Left ventricle myocardium superior (tissue), 1 donor: ENCODE measurements around the gene CHD1L. TPM values are rescaled to one million over a fixed set of nuclear protein-coding genes. Genes with fewer than 3 reads are reported as not detected.
"Not testable (repeated sequence)": the region's sequence is repeated elsewhere in the genome, so short reads cannot be mapped to it uniquely, and the experiment has no call there.

ENCODE experiments used
- ATAC-seq: fragments of 200-7000 bp; cut with Tn5 transposase; one replicate; pipeline ENCODE4 v1.9.1; 2020; ENCODE audit warnings: mild to moderate bottlenecking, moderate library complexity
- DNase-seq: peaks from one replicate; pipeline ENCODE4 v3.0.0-alpha.2; 2020
- intact Hi-C: fragments of 100-400 bp; cut with micrococcal nuclease; formaldehyde crosslinking; loops from one replicate; pipeline ENCODE4 v1.11.0; 2022
- long read RNA-seq: library from polyadenylated mRNA; unstranded; transcript quantifications from one replicate; pipeline ENCODE4 v2.0.0, GENCODE V29; 2021
- total RNA-seq: library from RNA; stranded (reverse); fragmentation: NEBNext Ultra II Directional; extraction: Animal tissue kit (Norgen Biotek cat#: 25700); gene quantifications from one replicate; pipeline ENCODE4 v1.2.1, GENCODE V29; 2021
- donor health status: DM: no; HTN: yes; CAD: no; lungs with severe emphysema.

Gene CHD1L
- total RNA-seq: 8.3 TPM
- long read RNA-seq, transcript CHD1L-202 (23 exons, 2,967 nt): major isoform, 20 of 28 reads
- long read RNA-seq, partial matches to known transcripts: 4 of 28 reads
- long read RNA-seq, other reads (novel, unspliced or antisense): 4 of 28 reads

DNA sequence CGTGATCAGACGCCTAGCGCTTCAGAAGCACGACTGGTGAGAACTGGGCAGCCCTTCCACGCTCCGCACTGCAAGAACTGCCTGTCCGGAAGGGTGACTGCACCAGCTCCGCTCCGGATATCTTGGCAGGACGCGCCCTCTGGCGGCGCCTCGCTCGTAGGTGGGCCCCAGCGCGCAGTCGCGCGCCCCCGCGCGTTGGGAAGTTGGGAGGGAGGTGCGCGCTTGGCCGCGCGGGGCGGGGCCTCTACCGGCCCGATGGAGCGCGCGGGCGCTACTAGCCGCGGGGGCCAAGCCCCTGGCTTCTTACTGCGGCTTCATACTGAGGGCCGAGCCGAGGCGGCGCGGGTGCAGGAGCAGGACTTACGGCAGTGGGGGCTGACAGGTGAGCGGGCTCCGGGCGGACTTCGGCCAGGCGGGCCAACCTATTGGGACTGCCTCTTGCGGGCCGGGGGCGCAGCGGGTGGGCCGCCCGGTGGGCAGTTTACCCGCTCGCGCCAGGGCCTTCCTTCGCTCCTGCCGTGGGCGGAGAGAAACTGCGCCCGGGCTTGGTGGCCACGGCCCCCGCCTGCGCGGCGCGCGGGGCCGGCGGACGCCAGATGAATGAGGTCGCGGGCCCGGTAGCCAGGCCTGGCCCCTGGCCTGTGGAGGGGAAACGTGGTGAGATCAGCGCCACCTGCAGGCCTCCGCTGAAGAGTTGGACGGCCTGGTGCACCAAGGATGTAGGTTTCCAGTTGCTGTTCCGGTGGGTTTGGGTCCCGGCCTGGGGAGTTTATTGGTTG lies at the start of gene CHD1L:
CHD1L (plus strand) TSS at position 236 of the 779 bp plus-strand sequence; CDS start at position 256, 20 bp downstream.
- DNase-seq (peak; percentile 99), ATAC-seq (peak; percentile 98)
- intact Hi-C loops: loop anchor here (2.0 kb wide), 1 partner anchor 70 kb away; the partner anchor contains the start of gene PRKAB2

DNA sequence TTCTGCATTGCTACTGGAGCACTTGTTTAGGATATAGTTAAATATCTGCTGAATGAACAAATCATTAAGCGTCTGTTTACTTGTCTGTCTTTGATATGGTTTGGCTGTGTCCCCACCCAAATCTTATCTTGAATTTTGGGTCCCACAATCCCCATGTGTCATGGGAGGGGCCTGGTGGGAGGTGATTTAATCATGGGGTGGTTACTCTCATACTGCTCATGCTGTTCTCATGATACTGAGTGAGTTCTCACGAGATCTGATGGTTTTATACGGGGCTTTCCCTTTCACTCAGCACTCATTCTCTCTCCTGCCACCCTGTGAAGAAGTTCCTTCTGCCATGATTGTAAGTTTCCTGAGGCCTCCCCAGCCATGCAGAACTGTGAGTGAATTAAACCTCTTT lies 45.2 kb upstream of the CHD1L start:
- intact Hi-C loops, ATAC-seq, DNase-seq: not testable (repeated sequence)

DNA sequence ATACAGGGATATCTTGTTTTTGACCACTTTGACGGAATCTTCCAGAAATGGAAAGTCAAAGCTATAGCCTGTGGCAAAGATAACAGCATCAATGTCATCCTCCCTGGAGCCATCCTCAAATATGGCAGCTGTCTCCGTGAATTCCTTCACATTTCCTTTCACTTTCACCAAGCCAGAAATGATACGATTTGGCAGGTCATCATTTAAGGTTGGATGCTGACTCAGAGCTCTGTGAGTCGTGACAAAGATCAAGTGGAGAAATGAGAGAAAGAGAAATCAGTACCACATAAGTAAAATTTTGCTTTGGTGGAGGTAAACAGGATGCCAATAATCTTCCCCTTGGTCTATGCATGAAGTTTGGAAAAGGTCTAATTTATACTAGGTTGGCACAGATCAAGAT lies 41.2 kb upstream of the CHD1L start:
- DNase-seq (no peak), ATAC-seq (no peak)
- intact Hi-C loops: no loop called here

DNA sequence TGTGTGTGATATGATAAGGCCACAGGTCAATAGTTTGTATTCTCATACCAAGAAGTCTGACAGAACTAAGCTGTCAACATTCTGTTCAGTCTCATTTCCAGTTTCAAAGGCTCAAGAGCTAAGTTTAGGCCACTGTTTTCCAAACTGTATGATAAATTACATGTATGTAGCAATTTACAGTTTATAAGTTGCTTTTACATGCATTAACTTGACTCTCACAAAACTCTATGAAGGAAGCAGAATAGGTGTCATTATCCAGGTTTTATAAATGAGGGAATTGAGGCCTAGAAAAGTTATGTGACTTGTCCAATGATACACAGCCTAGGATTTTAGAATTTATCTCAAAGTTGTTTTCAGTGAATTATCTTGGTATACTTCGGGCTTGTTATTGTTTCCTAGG lies 40.7 kb upstream of the CHD1L start:
- ATAC-seq: no peak
- DNase-seq: no peak
- intact Hi-C loops: no loop called here

DNA sequence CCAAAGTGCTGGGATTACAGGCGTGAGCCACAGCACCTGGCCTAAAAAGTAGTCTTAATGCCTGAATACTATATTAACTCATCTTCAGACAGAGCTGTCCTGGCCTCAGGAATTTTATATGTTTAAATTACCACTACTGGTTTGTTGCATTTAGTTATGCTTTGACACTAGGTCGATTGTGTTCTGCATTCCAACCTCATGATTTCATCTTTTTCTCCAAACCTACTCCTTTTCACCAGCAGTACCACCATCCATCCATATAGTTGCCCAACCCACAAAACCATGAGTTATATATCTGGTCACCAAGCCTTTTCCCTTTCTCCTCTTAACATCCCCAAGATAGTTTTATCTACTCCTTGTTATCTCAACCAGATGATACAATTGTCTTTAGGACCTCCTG lies 39.9 kb upstream of the CHD1L start:
- intact Hi-C loops: no loop called here
- DNase-seq (no peak), ATAC-seq (no peak)

DNA sequence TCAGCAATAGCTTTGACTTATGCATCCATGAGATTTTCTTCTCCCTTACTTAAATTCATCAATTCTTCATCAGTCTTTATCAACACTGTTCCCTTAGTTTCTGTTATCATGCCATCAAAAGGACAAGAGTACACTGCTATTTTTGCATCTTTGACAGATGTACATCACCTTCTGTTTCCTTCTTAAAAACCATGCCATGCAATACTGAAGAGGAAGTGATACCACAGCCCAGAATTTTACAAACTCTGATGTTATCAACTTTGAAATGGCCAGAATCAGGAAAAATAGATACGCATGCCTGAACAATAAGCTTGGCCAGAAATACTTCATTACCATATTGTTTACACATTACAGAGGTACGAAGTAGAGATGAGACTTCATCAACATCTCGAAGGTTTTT lies 38.4 kb upstream of the CHD1L start:
- no peak for DNase-seq
- intact Hi-C loops: no loop called here
- no peak for ATAC-seq

DNA sequence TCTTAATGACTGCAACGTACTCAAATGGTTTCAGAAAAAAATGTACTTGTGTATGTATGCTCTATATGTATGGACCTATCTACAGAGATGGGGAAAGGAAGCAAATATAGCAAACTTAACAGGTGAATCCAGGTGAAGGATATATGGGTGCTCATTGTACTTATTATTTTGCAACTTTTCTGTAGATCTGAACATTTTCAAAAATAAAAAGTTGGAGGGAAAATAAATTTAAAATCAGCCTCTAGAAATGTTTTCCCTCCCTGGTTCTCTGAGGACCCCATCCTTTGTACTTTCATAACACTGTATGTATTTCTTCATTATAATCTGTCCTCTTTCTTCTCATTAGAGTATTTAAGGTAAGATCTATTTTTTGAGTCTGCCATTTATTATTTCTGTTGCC lies 35.3 kb upstream of the CHD1L start:
- intact Hi-C loops: no loop called here
- DNase-seq (no peak), ATAC-seq (no peak)

DNA sequence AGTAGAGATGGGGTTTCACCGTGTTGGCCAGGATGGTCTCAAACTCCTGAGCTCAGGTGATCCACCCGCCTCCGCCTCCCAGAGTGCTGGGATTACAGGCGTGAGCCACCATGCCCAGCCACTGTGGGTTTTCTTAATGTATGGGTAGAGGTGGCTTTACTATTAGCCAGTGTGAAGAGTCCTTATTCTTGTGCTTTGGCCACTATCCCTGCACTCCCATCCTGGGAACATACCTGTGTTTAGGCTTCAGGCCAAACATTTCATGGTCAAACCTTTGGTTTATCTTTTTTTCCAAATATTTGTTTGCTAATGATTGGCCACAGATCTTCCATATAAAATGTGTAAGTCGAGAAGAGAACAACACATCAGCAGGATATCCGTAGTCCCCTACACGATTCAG lies 33.9 kb upstream of the CHD1L start:
- DNase-seq (no peak), ATAC-seq (no peak)
- intact Hi-C loops: no loop called here

DNA sequence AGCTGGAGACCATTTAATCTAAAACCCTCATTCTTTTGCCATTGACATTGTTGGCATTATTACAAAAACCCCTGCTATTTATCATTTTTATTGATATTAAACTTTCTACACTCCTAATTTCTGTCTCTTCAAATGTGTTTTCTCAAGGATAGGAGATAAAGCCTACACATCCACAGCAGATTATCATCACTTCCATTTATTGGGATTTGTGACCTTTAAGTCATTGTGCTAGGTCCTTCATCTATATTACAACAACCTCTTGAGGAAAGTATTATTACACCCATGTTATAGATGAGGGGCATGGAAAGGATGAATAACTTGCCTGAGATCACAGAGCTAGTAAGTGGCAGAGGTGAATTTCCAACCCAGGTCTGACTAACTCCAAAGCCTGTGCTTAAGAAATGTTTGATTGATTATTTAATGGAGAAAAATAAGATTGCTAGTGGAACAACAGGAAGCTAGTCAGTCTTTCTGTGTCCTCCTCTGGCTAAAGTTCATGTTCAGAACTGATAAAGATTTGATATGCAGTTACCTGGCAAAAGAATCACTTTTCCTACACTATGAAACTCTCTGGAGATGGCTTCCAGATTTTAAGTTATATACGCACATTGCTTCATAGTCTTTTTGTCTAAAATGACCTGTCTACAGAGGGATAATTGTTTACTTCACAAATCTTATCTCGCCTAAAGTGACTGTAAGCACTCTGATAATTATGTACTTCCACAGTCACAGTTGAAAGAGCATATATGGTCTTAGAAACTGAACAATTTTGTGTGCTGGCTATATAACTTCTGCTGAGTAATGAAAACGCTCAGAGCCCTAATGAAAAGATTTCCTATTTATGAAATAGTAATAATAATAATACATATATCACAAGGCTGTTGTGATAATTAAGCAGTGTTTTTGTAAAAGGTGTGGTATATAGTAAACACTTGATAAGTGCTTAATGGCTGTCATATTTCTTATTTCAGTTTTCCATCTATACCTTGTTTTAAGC lies 32.4 kb upstream of the CHD1L start:
- intact Hi-C loops: no loop called here
- ATAC-seq: no peak
- no peak for DNase-seq

DNA sequence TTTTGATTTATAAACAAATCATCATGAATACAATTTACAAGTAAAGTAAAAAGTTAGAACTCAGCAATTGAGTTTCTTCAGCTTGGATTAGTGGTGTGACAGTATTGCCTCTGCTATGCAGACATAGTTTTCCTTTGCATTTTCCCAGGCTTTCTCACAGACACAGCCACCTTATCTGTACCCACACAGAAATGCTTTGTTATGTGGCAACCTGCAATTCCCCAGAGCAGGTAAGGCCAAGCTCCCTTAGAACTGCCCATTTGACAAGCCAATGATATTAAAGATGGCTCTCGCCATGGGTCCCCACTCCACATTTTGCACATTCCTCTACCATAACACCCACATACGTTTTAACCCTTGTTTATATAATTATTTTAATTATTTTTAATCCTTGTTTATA lies 31.5 kb upstream of the CHD1L start:
- DNase-seq (no peak), ATAC-seq (no peak)
- intact Hi-C loops: no loop called here

DNA sequence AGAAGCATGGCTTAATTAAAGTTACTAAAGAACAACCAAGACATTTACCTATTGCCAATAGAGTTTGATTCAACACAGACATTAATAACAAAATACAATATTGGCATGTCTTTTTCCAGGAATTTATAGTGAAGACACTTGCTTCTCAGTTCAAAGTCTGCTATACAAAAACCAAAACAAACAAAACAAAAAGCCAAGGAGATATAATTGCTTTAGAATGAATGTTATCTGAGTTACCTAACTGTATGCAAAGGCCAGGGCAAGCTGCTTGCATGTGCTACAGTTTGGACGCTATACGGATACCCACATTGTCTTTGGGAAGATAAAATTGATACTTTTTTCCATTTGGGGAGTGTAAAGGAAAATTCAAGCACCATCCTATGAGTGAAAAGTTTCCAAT lies 30.9 kb upstream of the CHD1L start:
- ATAC-seq (no peak), DNase-seq (no peak)
- intact Hi-C loops: no loop called here

DNA sequence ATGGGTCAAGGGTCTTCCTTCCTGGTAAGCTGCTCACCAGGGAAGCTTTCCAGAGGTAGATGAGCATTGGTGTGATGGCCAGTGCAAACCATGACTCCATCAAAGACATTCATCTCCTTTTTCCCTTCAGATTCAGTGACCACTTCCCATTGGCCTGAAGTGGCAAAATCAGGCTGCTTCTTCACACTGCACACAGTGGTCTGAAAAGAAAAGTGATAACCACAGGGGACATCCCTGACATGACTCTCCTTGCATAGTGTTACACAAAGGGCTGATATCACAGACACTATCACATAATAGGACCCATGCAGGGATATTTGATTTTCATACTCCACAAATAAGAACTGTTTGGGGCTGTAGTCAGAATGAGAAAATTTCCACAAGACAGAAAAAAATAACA lies 29.2 kb upstream of the CHD1L start:
- ATAC-seq (no peak), DNase-seq (no peak)
- intact Hi-C loops: no loop called here

DNA sequence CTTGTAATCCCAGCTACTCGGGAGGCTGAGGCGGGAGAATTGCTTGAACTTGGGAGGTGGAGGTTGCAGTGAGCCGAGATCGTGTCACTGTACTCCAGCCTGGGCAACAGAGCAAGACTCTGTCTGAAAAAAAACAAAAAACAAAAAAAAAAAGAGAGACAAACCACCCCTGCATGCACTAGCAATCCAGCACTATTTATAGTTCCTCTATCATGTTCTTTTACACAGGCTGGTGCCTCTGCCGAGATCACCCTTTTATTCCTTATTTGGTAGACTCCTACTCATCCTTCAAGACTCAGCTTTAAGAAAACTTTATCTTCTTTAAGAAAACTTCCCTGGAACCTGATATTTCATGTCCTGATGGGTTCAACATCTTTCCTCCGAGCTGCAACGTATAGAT lies 28.2 kb upstream of the CHD1L start:
- ATAC-seq (no peak), DNase-seq (no peak)
- intact Hi-C loops: no loop called here

DNA sequence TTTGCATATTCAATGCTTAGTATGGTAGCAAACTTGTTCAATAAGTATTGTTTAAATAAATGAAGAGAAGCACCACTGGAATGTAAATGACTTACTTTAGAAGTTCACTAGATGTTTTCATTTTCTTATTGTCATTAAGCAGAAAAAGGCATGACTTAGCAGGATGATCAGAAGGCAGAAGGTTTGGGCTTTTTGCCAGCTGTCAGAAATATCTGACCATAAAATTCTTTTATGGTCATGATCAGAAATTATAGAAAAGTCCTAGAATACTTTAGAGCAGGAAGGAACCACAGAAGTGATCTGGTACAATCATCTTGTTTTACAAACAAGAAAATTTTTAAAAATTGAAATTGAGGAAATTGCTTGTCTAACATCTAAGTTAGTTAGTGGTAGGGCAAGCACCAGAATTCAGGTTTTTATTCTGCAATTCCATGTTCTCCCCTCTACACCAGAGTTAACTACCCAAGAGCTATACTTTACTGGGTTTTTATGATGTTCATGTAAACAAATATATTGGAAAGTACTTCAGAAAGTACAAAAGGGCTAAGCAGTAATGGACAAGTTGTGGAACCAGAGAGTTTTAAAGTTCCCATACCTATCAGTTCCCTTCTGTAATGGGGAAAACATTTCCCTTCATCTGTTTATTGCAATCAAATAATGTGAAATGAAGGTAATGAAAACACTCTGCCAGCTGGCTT lies 27.5 kb upstream of the CHD1L start:
- DNase-seq (no peak), ATAC-seq (no peak)
- intact Hi-C loops: no loop called here

DNA sequence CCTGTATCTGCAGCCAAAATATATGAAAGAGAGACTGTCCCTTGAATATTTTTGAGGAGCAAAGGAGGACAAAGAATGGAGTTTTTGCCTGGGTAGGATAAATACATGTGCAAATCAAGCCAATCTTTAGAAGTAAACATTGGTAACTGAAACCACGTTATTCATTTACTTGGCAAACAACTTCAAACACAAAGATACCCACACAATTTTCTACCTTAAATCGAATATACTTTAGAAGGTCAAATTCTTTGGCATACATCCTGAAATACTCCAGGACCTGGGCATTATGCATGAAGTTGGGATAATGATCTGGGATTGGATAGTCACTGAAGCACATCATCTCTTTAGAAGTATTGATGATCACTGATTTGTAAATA lies 27.0 kb upstream of the CHD1L start:
- ATAC-seq: no peak
- DNase-seq: no peak
- intact Hi-C loops: no loop called here

DNA sequence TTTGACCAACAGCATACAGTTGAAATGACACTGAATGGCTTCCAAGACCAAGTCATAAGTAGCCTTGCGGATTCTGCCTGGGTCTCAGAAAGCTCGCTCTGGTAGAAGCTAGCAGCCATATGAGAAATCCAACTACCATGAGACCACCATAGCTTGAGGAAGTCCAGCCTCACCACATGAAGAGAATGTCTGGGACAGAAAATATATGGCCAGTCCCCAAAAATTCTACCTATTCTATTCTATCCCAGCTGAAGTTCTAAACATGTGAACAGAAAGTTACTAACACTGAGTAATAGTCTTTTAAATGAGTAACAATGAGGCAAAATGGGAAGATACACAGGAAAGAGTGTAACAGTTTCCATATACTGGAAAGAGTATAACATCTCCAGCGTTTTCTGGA lies 26.4 kb upstream of the CHD1L start:
- intact Hi-C loops: no loop called here
- DNase-seq (no peak), ATAC-seq (no peak)

DNA sequence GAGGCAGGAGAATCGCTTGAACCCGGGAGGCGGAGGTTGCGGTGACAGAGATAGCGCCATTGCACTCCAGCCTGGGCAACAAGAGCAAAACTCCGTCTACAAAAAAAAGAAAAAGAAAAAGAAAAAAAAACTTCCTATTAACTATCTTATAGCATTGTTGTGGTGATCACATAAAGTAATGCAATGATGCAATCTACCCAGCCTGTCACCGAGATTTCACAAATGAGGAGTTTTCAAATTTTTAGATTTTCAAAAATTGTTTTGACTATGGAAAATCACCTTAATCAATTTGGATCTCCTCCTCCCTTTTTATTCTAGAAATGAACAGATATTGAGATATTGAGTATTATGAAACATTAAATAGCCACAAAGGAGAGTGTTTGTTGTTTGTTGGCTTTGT lies 25.3 kb upstream of the CHD1L start:
- no peak for ATAC-seq
- intact Hi-C loops: no loop called here
- DNase-seq: no peak

DNA sequence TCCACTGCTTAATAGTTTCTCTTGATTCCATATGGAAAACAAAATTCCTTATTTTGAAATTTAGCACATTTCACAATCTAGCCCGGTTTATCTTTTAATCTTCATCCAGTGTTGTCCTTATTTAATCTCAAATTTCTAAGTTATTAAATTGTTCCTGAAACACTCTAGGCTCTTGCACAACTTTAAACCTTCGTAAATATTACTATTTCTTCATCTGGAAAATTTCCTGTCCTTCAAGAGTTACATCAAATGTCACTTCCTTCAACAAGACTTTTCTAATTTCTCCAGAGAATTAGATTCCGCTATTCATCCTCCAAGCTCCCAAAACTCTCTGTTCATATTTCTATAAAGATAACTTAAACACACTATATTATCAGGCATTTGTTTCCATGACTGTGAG lies 23.9 kb upstream of the CHD1L start:
- intact Hi-C loops: no loop called here
- ATAC-seq (no peak), DNase-seq (no peak)

DNA sequence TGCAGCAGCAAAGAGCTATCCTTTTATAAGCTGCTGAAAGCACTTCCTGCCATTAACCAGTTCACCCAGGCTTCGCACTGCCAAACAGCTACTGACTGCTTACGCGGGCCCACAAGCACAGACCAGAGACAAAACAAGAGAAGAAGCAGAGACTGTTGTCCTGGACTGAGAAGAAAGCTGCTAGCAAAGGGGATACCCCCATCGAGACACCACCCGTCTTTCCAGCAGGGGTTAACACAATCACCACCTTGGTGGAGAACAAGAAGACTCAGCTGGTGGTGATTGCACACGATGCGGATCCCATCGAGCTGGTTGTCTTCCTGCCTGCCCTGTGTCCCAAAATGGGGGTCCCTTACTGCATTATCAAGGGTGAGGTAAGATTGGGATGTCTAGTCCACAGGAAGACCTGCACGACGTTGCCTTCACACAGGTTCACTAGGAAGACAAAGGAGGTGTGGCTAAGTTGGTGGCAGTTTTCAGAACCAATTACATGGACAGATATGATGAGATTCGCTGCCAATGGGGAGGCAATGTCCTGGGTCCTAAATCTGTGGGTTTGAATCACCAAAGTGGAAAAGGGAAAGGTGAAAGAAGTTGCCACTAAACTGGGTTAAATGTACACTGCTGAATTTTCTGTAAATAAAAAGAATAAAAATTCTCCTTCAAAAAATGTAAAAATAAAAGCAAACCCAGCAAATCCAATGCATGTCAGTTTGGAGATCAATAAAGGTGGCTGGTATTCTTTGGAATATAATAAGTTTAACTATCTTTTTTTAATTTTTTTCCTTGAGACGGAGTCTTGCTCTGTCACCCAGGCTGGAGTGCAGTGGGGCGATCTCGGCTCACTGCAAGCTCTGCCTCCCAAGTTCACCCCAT lies 18.5 kb upstream of the CHD1L start:
- intact Hi-C loops: no loop called here
- no peak for DNase-seq
- no peak for ATAC-seq
